GM10248 (cell line): ENCODE data around the gene TGM1.

Experiments
- CTCF ChIA-PET: fragments of 300-600 bp; sonication (Branson Sonifier 250); formaldehyde crosslinking; extraction: SDS; loops from one replicate; lab custom pipeline; 2021; ENCODE audit warnings: antibody characterized with exemption; lab: Yijun Ruan, JAX
- POLR2A ChIA-PET: fragments of 350-650 bp; sonication (Branson Sonifier 250); formaldehyde crosslinking; extraction: SDS; loops from one replicate; lab custom pipeline; 2020; ENCODE audit warnings: antibody characterized with exemption; lab: Yijun Ruan, JAX
- DNase-seq: peaks from one replicate; pipeline ENCODE4 v3.0.0; 2012; ENCODE audit errors: extremely low spot score
- TF ChIP-seq, protein P1 (sequence below): IDR thresholded peaks from 2 replicates; pipeline ENCODE4 v1.5.1; 2012; ENCODE audit warnings: mild to moderate bottlenecking, low read depth; ENCODE audit errors: extremely low read depth, missing control alignments, control extremely low read depth

The TGM1 gene

DNA sequence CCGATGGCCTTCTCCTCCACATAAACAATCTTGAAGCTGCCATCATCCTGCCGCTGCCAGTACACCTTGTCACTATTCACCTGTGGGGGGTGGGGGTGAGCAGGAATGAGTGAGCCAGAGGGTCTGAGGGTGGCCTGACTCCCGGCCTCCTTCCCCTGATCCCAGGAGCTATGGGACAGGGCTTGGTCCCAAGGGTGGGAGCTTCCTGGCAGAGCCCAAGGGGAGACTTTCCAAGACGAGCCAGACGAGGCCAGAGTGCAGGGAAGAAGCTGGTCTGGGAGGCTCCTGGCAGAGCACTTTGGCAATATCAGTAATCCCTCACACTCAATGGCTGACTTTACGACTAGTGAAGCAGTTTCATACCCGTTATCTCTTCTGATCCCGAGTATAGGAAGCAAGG is 7.5 kb downstream of the TGM1 start:
- CTCF ChIA-PET = interaction anchor here (1.1 to 2.7 kb wide), 4 partner anchors 13 to 53 kb away, joined by 4 to 11 read pairs (median 8); partner anchors contain the start of genes CIDEB and TINF2
- POLR2A ChIA-PET = no interaction called here

DNA sequence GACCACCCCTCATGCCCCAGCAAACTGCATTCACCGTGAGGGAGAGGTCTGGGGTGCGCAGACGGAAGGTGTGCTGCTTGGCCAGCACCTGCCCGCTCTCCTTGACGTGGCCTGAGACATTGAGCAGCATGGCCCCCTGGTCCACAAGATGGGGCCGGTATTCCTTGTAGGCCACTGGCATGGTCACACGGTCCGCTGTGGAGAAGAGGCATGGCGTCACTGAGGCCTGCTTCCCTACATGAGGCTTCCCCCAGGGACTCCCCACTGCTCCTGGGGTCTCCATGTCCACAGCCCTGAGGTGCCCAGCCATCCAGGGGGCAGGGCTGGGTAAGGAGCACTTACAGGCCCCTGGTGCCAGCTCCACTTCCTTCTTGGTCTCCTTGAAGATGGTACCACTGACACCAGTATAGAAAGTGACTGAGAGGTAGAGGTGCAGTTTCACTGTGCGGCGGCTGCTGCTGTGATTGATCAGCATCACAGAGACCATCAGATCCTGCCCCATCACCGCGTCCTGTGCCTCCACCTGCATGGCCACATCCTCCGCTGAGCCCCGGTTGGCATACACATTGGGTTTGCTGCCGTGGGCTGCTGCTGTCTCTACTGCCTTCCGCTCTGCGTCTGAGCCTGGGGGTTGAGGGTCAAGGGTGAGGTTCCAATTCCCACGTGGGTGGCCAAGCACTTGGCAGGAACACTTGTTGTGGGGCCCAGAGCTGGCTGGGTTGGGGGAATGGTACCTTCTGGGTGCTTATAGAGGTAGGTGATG is 8.2 kb downstream of the TGM1 start:
- TF ChIP-seq, protein P1, sequence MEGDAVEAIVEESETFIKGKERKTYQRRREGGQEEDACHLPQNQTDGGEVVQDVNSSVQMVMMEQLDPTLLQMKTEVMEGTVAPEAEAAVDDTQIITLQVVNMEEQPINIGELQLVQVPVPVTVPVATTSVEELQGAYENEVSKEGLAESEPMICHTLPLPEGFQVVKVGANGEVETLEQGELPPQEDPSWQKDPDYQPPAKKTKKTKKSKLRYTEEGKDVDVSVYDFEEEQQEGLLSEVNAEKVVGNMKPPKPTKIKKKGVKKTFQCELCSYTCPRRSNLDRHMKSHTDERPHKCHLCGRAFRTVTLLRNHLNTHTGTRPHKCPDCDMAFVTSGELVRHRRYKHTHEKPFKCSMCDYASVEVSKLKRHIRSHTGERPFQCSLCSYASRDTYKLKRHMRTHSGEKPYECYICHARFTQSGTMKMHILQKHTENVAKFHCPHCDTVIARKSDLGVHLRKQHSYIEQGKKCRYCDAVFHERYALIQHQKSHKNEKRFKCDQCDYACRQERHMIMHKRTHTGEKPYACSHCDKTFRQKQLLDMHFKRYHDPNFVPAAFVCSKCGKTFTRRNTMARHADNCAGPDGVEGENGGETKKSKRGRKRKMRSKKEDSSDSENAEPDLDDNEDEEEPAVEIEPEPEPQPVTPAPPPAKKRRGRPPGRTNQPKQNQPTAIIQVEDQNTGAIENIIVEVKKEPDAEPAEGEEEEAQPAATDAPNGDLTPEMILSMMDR = no peak
- ChIA-PET CTCF (interaction anchor here (1.1 to 2.7 kb wide), 4 partner anchors 12 to 53 kb away, joined by 4 to 11 read pairs (median 8); partner anchors contain the start of genes CIDEB and TINF2), POLR2A (no interaction called here)
- no peak for DNase-seq

More for the DNA sequence above, 7.5 kb downstream of the TGM1 start:
- TF ChIP-seq, protein P1 = no peak
- DNase-seq = no peak

DNA sequence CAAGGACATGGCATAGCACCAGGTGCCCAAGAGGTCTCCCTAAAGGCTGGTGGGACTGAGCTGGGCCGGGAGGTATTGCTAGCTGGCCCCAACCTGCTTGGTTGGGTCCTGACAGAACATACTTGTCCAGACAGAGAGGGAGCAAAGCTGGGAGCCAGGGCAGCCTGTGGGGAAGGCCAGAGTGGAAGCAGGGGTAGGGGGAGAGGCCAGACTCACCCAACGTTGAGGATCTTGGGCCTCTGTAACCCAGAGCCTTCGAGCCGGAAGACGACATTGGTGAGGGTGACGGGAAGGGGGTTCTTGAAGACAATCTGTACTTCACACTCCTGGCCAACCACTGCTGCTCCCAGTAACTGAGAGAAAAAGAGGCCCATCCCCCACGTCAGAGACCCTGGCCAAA is 9.0 kb downstream of the TGM1 start:
- DNase-seq = no peak
- TF ChIP-seq, protein P1 = no peak
- POLR2A ChIA-PET = no interaction called here
- CTCF ChIA-PET = interaction anchor here (0.6 to 4.3 kb wide), 6 partner anchors 12 to 54 kb away, joined by 3 to 36 read pairs (median 8); partner anchors contain the start of genes CIDEB, MDP1 and TINF2

DNA sequence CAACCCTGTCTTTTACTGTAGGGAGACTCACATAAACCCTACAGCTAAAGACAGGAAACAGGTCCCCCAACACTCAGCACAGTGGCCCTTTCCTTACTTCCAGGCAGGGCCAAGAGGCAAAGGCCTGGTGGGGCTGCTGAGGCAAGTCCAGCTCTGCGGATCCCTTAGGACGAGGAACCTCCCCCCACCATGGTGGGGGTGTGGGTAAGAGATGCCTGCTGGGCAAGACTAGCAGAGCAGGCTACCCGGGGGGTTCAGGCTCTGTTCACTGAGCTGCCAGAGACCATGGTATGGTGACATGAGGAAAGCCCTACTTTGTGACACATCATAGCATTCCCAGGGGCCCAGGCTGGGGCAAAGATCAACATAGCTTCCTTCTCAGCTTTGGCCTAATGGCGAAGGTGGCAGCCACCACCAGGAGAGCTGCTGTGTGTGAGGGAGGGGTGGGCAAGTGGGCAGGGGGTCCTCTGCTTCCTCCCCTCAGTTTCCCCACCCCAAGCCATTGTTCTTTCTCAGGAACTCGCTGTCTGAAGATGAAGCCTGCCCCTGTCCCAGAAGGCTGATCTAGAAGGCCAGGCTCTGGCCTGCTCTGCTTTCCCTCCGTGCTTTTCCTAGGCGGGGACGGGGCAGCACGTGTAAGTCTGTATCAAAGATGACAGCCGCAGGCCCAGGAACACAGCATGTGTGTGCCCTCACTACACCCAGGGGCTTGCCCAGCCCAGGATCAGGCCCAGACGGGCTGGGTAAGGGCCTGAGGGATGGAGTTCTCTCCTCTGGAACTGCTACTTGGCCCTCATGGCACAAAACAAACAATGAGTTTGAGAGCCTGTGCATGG is 10.5 kb downstream of the TGM1 start:
- ChIA-PET CTCF (interaction anchor here (0.7 to 4.3 kb wide), 9 partner anchors 10 to 185 kb away, joined by 3 to 36 read pairs (median 11); partner anchors contain the start of genes CIDEB, DHRS1, MDP1 and NOP9), POLR2A (interaction anchor here (0.7 to 0.9 kb wide), 2 partner anchors 9 to 24 kb away, joined by 3 to 5 read pairs; no protein-coding TSS in a partner anchor)
- TF ChIP-seq, protein P1 = no peak
- DNase-seq = no peak

DNA sequence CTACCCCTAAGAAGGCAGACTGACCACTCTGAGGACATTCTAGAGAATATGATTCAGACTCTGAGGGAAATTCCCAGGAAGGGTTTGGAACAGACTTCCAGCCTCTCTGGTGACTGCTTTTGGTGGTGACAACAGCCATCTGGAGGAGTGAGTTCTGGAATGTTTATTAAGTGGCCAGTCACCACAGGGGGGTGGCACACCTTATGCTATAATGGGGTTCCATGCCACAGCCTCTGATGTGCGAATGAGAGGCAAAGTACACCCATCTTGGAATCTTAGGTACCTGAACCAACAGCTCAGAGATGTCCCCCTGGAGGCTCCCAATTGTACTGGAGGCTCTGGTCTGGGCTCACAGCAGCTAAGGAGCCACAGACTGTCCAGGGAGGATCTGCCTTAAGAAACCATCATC is 11.1 kb downstream of the TGM1 start:
- TF ChIP-seq, protein P1 = no peak
- DNase-seq = no peak
- ChIA-PET CTCF (interaction anchor here (0.7 to 4.3 kb wide), 9 partner anchors 10 to 185 kb away, joined by 3 to 36 read pairs (median 11); partner anchors contain the start of genes CIDEB, DHRS1, MDP1 and NOP9), POLR2A (interaction anchor here (0.7 to 0.9 kb wide), 2 partner anchors 9 to 25 kb away, joined by 3 to 5 read pairs; no protein-coding TSS in a partner anchor)

DNA sequence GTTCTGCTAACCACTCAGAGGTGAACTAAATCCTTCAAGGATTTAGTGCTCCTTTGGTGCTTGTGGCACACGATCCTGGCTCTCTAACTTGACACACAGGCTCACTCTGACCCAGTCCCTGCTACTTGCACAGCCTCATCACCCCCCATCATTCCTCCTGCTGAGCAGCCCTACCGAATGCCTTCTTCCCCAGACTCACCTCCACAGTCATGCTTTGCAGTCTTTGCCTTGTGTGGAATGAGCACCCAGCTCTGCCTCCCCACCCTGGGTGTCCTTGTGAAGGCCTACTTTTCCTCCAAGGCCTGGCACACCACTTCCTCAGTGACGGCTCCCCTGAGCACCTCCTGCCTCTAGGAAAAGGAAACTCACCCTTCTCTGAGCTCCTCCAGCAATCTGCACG is 12.6 kb downstream of the TGM1 start:
- no peak for DNase-seq
- ChIA-PET CTCF (interaction anchor here (1.1 to 4.3 kb wide), 8 partner anchors 8 to 57 kb away, joined by 3 to 36 read pairs (median 12); partner anchors contain the start of genes CIDEB, MDP1, RABGGTA and TINF2), POLR2A (no interaction called here)
- TF ChIP-seq, protein P1 = no peak
